ENCODE measurements around the gene POLR3G. TPM values are rescaled to one million over a fixed set of nuclear protein-coding genes. Genes with fewer than 3 reads are reported as not detected.

Gene POLR3G
- total RNA-seq, 2 experiments from 2014 or later: 9.9 to 12.9 TPM

DNA sequence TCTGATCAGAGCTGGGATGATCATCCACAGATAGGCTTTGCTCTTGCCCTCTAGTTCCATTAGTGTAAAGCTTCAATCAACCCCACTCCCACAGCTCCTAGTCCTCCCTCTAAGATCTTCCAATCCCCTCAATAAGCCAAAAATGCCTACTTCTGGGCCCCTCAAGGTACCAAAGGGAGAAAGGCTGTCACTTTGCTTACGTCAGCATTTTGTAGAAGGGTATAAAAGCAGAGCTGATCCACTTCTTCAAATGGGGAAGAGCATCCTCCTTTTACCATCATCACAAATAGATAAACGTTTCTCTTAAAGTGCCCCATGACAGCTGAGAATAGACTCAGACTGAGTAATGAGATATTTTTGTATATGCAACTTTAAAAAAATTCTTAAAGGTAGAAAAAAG is 70.8 kb downstream of the POLR3G start:
- no peak overlapping the region for H3K4me3 ChIP-seq (ENCODE audit: low read depth, low read length, poor library complexity, severe bottlenecking)
- no peak for DNase-seq (ENCODE audit: low spot score)
- no peaks in the 10 kb centered on the region for H3K36me3 ChIP-seq (ENCODE audit: insufficient read depth, low read length)
- H3K27ac ChIP-seq (ENCODE audit: low read depth, low read length, poor library complexity, severe bottlenecking): no peak overlapping the region
- no peak overlapping the region for H3K4me2 ChIP-seq (ENCODE audit: low read length)
- no peaks in the 10 kb centered on the region for H3K79me2 ChIP-seq (ENCODE audit: insufficient read depth, low read depth, low read length)
- no peaks in the 10 kb centered on the region for H3K9me2 ChIP-seq (ENCODE audit: insufficient read depth, low read length)
- no peaks in the 10 kb centered on the region for H3K4me1 ChIP-seq (ENCODE audit: insufficient read depth, low read length, poor library complexity, severe bottlenecking)
- H3K9me3 ChIP-seq (ENCODE audit: low read length): no peaks in the 10 kb centered on the region
- no TSS peak for BruUV-seq (replicated peaks)
- H4K20me1 ChIP-seq (ENCODE audit: insufficient read depth, low read length): no peaks in the 10 kb centered on the region
- CTCF ChIA-PET (ENCODE audit: unreplicated experiment): no interaction called here
- H2AFZ ChIP-seq (ENCODE audit: low read length): no peak overlapping the region
- TF ChIP-seq, protein P1, sequence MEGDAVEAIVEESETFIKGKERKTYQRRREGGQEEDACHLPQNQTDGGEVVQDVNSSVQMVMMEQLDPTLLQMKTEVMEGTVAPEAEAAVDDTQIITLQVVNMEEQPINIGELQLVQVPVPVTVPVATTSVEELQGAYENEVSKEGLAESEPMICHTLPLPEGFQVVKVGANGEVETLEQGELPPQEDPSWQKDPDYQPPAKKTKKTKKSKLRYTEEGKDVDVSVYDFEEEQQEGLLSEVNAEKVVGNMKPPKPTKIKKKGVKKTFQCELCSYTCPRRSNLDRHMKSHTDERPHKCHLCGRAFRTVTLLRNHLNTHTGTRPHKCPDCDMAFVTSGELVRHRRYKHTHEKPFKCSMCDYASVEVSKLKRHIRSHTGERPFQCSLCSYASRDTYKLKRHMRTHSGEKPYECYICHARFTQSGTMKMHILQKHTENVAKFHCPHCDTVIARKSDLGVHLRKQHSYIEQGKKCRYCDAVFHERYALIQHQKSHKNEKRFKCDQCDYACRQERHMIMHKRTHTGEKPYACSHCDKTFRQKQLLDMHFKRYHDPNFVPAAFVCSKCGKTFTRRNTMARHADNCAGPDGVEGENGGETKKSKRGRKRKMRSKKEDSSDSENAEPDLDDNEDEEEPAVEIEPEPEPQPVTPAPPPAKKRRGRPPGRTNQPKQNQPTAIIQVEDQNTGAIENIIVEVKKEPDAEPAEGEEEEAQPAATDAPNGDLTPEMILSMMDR (conservative IDR thresholded peaks at IDR 0.05; ENCODE audit: low read length): no peak
- POLR2A ChIA-PET: interaction anchor here (0.7 to 1.1 kb wide), 2 partner anchors 136 to 835 kb away, joined by 3 read pairs; partner anchors contain the start of gene CETN3
- intact Hi-C loops (cut with micrococcal nuclease; ENCODE audit: unreplicated experiment): no loop called here

DNA sequence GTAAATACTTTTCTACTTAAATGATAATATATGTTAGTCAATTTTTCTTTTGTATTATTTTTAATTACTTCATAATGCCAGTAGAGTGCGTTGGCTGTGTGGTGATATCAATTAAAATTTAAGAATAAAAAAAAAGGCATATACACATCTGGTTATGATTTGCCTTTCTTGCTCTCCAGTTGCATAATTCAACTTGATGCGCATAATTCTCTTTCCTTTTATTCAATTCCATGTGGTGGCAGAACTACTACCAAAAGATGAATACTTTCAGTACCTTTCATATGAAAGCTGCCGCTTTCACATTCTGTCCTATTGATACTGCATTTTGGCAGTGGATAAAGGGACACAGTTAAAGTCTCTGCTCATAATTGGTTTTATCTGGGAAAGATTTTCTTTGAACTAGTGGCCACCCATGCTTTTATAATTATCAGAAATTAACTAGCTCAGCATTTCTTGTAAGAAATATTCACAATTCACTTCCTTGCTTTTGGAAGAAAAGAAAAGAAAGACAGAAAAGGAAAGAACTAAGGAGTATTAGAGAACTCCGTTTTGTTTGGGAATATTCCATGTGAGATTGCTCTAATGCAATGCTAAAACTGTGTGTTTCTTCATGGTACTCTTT is 71.7 kb downstream of the POLR3G start:
- H3K36me3 ChIP-seq (ENCODE audit: insufficient read depth, low read length): no peaks in the 10 kb centered on the region
- no peaks in the 10 kb centered on the region for H4K20me1 ChIP-seq (ENCODE audit: insufficient read depth, low read length)
- H3K4me2 ChIP-seq (ENCODE audit: low read length): no peak overlapping the region
- POLR2A ChIA-PET: interaction anchor here (1.1 kb wide), 1 partner anchor 836 kb away, joined by 3 read pairs; no protein-coding TSS in a partner anchor
- H3K4me3 ChIP-seq (ENCODE audit: low read depth, low read length, poor library complexity, severe bottlenecking): no peak overlapping the region
- no peaks in the 10 kb centered on the region for H3K79me2 ChIP-seq (ENCODE audit: insufficient read depth, low read depth, low read length)
- BruUV-seq (replicated peaks): no TSS peak
- TF ChIP-seq, protein P1 (conservative IDR thresholded peaks at IDR 0.05; ENCODE audit: low read length): no peak
- no peak for TF ChIP-seq EZH2phosphoT487 (IDR thresholded peaks at IDR 0.05; ENCODE audit: borderline replicate concordance, low read depth, low read length)
- H3K4me1 ChIP-seq (ENCODE audit: insufficient read depth, low read length, poor library complexity, severe bottlenecking): no peaks in the 10 kb centered on the region
- H3K9me2 ChIP-seq (ENCODE audit: insufficient read depth, low read length): no peaks in the 10 kb centered on the region
- no peak for DNase-seq (ENCODE audit: low spot score)
- H3K9me3 ChIP-seq (ENCODE audit: low read length): no peaks in the 10 kb centered on the region
- CTCF ChIA-PET (ENCODE audit: unreplicated experiment): no interaction called here
- intact Hi-C loops (cut with micrococcal nuclease; ENCODE audit: unreplicated experiment): no loop called here
- no peak overlapping the region for H3K27ac ChIP-seq (ENCODE audit: low read depth, low read length, poor library complexity, severe bottlenecking)
- no peak overlapping the region for H2AFZ ChIP-seq (ENCODE audit: low read length)

DNA sequence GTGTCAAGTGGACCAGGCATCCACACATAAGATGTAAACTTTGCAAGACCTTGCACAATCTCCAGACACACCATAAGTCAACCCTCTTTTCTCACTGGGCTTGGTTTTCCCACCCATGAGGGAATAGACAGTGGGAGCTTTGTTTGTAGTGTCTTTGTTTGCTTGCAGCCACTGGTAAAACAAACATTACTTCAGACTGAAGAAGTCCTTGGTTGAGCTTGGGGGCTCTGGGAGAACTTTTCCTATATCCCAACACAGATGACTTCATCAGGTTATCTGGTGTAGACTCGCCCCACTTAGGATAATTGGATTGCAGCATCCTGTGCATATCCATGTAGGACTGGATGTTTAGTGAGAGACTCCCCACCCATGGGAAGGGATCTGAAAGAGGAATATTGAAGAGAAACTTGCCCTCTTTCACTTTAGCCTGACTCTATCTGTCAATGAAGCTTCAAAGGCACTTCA is 72.4 kb downstream of the POLR3G start:
- intact Hi-C loops (cut with micrococcal nuclease; ENCODE audit: unreplicated experiment): no loop called here
- Histone ChIP-seq H4K20me1 (ENCODE audit: insufficient read depth, low read length) (no peaks in the 10 kb centered on the region), H3K4me3 (ENCODE audit: low read depth, low read length, poor library complexity, severe bottlenecking) (no peak overlapping the region), H3K9me3 (ENCODE audit: low read length) (no peaks in the 10 kb centered on the region), H3K27ac (ENCODE audit: low read depth, low read length, poor library complexity, severe bottlenecking) (no peak overlapping the region), H2AFZ (ENCODE audit: low read length) (no peak overlapping the region), H3K4me2 (ENCODE audit: low read length) (no peak overlapping the region), H3K9me2 (ENCODE audit: insufficient read depth, low read length) (no peaks in the 10 kb centered on the region), H3K4me1 (ENCODE audit: insufficient read depth, low read length, poor library complexity, severe bottlenecking) (no peaks in the 10 kb centered on the region), H3K79me2 (ENCODE audit: insufficient read depth, low read depth, low read length) (no peaks in the 10 kb centered on the region), H3K36me3 (ENCODE audit: insufficient read depth, low read length) (no peaks in the 10 kb centered on the region)
- TF ChIP-seq, protein P1 (conservative IDR thresholded peaks at IDR 0.05; ENCODE audit: low read length): no peak
- no peak for TF ChIP-seq EZH2phosphoT487 (IDR thresholded peaks at IDR 0.05; ENCODE audit: borderline replicate concordance, low read depth, low read length)
- no peak for DNase-seq (ENCODE audit: low spot score)
- ChIA-PET POLR2A (no interaction called here), CTCF (ENCODE audit: unreplicated experiment) (no interaction called here)
- no TSS peak for BruUV-seq (replicated peaks)
